GM21360 (cell line): ENCODE data around the gene PMCH.
"Not testable (repeated sequence)": the region's sequence is repeated elsewhere in the genome, so short reads cannot be mapped to it uniquely, and the experiment has no call there.

ENCODE experiments used
- ATAC-seq: cut with Tn5 transposase; IDR thresholded peaks from one replicate; pipeline ENCODE4 v1.9.1; 2021; ENCODE audit warnings: mild to moderate bottlenecking, moderate library complexity; ENCODE audit not compliant: unreplicated experiment

The PMCH gene

GRCh38 chr12:102147062-102147587 lies 50.5 kb downstream of the PMCH start:
- not testable (repeated sequence) for ATAC-seq
